SW480 (cell line): Measurements from ENCODE around the gene C16orf90.
A peak's percentile ranks its signal among the peaks of the same experiment; 100 is the strongest.

Source experiments
- DNase-seq: peaks from one replicate; pipeline ENCODE4 v3.0.0-alpha.2; 2016; ENCODE audit warnings: low spot score

Gene C16orf90, protein sequence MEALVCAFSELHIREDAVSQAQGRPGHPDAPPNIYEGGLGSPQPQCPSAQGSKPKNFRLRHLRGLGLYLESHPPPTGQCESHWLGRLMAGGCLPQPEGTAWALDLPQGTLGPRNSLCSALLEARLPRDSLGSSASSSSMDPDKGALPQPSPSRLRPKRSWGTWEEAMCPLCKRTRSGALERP

DNA sequence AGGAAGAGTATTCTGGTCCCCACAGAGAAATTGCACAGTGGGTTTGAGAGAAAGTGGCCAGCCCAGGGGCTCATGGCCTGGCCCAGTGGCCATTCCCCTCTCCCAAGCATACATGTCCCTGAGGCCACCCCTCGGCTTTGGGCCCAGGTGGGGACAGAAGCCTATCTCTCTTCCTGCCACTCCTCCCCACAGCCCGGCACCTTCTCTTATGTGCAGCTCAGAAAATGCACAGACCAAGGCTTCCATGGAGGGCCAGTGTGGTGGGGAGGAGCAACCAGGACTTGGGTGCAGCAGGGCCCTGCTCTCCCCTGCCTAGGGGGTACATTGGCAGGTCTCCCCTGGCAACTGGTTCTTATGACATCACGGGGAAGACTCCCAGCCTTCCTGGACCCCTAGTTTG lies at the start of gene C16orf90:
C16orf90 (minus strand) TSS at position 314 of the 400 bp plus-strand sequence; CDS start at position 246, 68 bp downstream.
- no peak for DNase-seq

DNA sequence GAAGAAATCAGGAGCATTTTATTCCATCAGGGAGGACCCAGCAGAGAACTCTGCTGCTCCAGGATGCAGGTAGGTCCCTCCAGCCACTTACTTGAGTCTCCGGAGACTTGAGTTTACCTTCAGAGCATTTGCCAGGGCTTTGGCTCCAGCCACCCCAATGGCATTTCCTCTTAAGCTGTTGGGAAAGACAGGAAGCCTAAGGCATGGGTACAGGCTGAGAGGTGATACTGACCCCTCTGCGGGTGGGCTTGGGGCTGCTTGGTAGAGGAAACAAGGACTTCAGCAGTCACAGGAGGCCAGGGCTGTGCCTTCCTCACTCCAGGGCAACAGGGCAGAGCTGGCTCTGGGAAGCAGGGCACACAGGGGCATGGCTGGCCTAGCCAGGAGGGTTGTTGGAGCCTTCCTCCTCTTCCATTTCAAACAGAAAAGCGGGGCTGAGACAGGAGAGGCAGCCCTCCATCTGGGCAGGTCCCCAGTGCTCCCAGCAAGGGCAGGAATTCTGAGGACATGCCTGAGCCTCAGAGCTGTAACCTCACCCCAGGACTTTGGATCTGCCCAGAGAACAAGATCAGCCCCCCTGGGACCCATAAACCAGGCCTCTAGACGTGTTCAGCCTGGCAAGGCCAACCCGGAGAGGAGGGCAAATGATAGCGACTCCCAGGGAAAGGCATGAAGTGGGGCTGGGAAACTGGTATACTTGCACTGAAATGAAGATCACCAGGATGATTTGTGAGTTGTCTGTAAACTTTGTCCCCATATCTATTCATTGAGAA lies 47.5 kb upstream of the C16orf90 start:
- no peak for DNase-seq

GRCh38 chr16:3541527-3542155 lies 46.4 kb upstream of the C16orf90 start:
- no peak for DNase-seq

GRCh38 chr16:3538222-3538621 lies 42.9 kb upstream of the C16orf90 start:
- no peak for DNase-seq

- no peak for DNase-seq
Observed at GRCh38 chr16:3536851-3537250, 41.6 kb upstream of the C16orf90 start.

- DNase-seq: no peak
Observed at GRCh38 chr16:3536271-3536731, 41.0 kb upstream of the C16orf90 start.

DNA sequence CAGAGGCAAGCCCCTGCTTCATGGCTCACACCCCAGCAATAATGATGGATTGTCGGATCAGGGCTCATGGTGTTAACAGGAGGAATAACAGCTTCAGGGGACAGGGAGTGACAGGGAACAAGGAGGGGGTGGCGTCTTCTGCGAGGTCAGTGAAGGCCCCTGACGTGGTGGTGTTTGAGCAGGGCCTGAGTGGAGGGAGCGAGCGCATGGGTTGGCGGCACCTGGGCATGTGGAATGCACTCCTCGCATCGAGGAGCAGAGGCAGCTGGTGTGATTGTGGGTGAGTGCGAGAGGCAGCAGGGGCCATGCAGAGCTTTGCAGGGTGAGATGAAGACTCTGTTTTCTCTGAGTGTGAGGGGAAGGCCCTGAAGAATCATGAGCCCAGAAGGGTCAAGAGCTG lies 38.8 kb upstream of the C16orf90 start:
- no peak for DNase-seq

DNA sequence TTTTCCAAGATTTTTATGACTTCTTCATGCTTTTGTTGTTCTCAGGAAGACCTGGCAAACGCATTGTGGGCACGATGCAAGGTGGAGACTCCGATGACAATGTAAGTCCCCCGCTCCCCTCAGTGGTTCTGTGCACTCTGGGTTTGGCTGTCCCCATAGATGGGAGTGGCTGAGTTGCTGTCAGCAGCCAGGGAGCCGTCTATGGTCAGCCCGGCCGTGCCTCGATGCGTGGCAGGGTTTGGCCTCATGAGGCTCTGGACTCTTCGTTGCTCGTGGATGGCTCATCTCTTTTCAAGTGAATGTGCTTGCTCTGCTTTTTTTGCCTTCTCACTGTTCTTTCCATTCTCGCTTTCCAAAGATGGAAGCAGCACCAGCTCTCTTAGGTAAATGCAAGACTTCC lies 37.5 kb upstream of the C16orf90 start:
- no peak for DNase-seq

DNA sequence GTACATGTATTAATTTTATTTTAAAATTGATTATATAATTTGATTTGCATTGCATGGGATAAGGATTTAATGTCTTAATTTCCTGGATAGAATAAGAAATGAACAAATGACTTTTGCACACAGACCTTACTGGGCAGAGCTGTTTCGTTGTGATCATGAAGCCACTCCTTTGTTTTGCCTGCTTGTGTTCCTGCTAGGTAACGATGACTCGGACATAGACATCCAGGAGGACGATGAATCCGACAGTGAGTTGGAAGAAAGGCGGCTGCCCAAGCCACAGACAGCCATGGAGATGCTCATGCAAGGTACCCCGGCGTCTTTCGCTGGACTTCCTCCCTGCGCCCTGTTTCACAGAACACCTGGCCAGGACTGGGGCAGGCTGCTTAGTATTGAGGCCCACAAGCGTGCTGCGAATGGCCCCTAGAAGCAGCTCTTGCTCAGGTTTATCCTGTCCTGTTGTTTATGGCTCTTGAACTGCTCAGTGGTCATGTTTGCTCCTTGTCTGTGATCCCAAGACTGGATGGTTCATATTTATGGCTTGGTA lies 35.2 kb upstream of the C16orf90 start:
- DNase-seq: no peak

GRCh38 chr16:3529175-3529574 lies 33.9 kb upstream of the C16orf90 start:
- DNase-seq: no peak

- DNase-seq: no peak
Observed at GRCh38 chr16:3528406-3528805, 33.1 kb upstream of the C16orf90 start.

- peak; percentile 34 for DNase-seq
Observed at GRCh38 chr16:3527216-3527829, 32.0 kb upstream of the C16orf90 start.

DNA sequence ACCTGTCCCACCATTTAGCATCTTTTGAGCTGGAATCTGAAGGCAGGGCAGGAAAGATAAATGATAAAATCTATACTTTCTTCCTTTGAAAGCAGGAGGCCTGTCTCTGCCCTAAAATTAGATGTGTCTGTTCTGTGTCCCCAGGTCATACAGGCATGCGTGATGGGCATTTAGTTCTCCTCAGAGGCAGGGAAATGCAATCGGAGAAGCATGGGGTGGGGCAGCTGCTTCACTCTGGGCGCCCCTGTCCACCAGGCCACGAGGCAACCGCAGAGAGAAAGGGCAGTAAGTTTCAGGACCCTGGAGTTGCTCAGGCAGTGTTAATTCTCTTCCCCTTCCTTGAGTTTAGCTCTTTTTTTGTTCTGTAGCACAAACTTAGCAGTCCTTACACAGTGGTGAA lies 30.7 kb upstream of the C16orf90 start:
- DNase-seq: no peak

- DNase-seq: no peak
Observed at GRCh38 chr16:3523281-3523680, 28.0 kb upstream of the C16orf90 start.

- no peak for DNase-seq
Observed at GRCh38 chr16:3520841-3521240, 25.6 kb upstream of the C16orf90 start.

GRCh38 chr16:3520413-3520812 lies 25.1 kb upstream of the C16orf90 start:
- no peak for DNase-seq

DNA sequence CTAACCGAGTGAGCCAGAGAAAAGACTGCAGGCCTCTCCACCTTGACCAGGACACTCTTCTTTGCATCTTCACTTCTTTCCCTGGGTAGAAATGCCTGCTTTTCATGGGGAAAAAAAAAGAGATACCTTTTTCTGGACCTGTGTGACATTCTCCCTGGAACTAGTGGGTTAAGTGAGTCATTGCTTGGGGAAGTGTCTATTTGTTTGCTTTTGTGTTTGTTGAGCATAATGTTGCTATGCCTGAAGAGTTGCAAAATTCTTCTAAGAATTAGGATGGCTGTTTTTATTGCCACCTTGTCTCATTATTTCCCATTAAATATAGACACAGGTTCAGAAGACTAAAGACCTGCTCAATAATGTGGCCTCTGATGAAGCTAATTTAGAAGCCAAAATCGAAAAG lies 24.3 kb upstream of the C16orf90 start:
- DNase-seq: no peak

GRCh38 chr16:3518986-3519348 lies 23.7 kb upstream of the C16orf90 start:
- no peak for DNase-seq

DNA sequence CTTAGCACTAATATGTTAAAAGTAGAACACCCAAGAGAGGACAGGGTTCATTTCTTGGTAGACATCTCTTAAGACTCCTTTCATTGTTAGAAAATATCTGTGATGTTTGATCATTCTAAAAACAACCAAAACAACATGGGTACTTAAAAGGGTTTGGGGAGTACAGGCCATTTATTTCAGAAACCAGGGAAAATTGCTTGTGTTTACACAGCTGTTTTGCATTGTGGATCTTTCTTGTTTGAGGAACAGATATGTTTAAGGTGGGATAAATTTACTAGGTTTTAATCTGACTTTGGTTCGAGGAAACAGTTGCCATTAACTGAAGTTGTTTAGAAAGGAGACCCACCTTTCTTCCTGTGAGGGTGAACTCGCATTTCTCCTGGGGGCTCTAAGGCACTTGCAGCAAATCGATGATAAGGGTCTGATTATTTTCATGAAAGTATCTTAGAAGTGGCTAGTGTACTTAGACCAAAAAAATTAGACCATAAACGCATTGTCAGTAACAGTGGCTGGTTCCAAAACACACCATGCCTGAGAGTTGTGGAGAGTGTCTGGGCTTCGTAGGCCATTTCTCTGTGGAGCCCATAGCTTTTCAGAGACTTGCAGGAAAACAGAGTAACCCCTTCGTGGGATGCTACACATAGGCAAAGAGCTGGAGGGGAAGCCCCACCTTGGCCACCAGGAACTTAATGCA lies 23.1 kb upstream of the C16orf90 start:
- DNase-seq: no peak

DNA sequence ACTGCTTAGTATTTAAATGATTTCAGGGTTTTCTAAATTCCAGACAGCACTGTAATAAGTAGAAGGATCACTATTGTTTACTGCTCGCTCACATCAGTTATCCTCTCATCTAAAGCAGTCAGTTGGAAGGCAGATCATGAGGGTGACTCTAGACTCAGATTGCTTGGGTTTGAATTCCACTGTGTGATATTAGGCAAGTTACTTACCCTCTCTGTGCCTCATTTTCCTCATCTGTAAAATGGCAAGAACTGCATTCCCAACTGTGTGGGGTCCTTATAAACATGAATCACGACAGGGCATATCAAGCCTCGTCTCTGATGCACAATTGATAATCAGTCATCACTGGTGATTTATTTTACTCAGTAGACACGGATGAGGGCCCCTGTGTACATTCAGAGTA lies 20.6 kb upstream of the C16orf90 start:
- no peak for DNase-seq

DNA sequence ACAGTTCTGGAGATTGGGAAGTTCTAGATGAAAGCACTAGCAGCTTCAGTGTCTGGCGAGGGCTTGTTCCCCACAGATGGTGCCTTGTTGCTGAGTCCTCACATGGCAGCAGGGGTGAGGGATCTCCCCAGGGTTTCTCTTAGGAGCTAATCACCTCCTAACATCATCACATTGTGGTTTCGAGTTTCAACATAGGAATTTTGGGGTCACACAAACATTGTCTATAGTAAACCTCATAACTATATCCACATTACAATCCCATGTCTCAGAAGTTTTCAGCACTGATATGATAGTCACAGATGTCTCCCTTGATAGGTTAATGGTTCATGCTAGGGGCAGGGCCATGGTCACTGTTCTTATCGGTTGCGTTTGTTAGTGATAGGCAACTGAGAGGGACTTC lies 19.3 kb upstream of the C16orf90 start:
- no peak for DNase-seq
